GM04504 (cell line): ENCODE measurements around the gene NTMT2.
A peak's percentile ranks its signal among the peaks of the same experiment; 100 is the strongest.
"Not testable (repeated sequence)": the region's sequence is repeated elsewhere in the genome, so short reads cannot be mapped to it uniquely, and the experiment has no call there.

Experiments
- DNase-seq: peaks from one replicate; pipeline ENCODE4 v3.0.0-alpha.2; 2012; ENCODE audit warnings: low read depth

NTMT2 gene

GRCh38 chr1:170157820-170158219 is 12.1 kb downstream of the NTMT2 start:
- DNase-seq: no peak

DNA sequence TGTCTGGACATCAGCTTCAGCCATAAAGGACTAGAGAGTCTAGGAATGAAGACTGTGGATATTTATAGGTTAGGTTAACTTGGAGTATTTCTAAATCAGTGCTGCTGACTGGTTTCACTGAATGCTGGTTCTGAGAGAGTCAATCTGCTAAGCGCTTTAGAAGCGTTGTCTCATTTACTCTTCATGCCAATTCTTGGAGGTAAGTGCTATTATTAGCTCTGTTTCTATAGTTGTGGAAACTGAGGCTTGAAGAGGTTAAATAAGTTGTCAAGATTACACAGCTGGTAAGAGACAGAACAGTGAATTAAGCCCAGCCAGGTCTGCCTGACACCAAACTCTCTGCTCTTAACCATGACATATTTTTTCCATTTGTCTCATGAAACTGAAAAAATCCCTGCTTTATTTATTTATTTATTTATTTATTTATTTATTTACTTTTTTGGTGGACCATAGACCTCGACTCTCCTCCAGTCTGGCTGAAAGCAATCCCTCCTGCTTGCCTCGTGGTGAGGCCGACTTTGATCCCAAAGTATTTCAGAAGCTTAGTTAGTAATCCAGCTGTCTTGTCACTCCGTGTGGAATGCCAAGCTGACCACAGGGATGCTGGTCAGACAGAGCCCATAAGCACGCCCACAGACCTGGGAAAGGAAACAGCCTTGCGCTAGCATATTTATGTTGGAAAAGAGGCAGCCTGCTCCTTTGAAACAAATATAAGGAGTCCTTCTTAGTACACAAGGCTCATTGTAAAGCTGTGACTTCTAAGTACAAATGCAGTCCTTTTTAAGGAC is 16.9 kb downstream of the NTMT2 start:
- DNase-seq: peak; percentile 79

GRCh38 chr1:170164103-170164763 is 18.5 kb downstream of the NTMT2 start:
- no peak for DNase-seq

DNA sequence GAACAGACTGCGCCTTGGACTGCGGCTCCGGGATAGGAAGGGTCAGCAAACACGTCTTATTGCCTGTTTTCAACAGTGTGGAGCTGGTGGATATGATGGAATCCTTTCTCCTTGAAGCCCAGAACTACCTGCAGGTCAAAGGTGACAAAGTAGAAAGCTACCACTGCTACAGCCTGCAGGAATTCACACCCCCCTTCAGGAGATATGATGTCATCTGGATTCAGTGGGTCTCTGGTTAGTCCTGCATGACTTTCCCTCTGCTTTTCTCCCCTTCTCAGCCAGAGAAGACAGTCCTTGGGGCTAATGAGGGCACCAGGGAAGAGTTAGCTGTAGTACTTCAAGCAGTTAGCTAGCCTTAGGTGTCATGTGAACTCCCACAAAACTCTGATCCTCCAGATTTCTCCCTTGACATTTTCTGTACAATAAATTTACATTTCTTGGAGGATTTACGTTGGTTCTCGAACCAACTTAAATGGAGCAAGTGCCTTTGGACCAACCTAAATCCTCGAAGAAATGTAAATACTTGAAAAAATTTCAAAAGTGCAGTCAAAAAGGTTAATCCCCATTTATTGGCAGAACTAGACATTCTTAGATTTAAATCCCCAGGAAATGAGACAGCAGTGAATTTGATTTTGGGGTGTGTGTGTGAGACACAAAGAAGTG is 20.9 kb downstream of the NTMT2 start:
- no peak for DNase-seq

DNA sequence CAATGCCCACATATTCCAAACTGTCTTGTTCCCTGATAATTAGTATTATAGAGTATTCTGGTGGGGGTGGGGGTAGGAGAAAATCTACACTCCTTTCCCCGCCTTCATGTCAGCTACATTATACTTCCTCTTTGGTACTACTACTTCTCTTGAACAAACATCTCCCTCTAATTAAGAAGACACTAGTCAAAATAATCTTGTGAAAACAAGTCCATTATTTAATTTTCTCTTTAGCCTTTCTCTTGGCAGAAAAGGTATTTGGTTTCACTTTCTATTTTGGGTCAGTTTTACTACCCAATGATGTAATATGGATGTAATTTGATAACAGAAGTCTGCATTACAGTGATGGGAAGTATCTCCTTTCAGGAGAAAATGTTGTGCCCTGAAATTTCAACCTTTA is 22.5 kb downstream of the NTMT2 start:
- peak; percentile 24 for DNase-seq

DNA sequence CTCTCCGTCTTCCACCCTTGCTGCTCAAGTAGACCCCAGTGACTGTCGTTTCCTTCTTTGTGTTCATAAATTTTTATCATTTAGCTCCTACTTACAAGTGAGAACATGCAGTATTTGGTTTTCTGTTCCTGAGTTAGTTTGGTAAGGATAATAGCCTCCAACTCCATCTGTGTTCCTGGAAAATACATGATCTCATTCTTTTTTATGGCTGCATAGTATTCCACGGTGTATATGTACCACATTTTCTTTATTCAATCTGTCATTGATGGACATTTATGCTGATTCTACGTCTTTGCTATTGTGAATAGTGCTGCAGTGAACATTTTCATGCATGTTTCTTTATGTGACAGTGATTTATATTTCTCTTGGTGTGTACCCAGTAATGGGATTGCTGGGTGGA is 24.8 kb downstream of the NTMT2 start:
- DNase-seq: not testable (repeated sequence)

GRCh38 chr1:170174395-170174794 is 28.6 kb downstream of the NTMT2 start:
- DNase-seq: no peak

DNA sequence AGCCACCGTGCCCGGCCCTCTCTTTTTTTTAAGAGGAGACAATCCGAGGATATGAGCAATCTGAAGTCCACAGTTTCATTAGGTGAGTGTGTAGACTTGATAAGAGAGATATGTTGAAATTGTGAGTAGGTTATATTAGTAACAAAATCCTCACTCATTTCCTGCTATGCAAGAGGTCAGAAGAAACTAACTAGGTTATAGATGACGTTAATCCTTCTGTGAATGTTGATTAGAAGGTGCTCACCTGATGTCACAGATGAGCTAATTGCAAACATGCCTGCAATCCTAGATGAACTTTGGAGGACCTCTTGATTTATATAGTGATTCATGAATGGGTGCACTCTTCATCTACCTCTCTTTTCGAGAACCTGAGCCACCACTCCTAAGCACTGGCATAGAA is 29.3 kb downstream of the NTMT2 start:
- no peak for DNase-seq

DNA sequence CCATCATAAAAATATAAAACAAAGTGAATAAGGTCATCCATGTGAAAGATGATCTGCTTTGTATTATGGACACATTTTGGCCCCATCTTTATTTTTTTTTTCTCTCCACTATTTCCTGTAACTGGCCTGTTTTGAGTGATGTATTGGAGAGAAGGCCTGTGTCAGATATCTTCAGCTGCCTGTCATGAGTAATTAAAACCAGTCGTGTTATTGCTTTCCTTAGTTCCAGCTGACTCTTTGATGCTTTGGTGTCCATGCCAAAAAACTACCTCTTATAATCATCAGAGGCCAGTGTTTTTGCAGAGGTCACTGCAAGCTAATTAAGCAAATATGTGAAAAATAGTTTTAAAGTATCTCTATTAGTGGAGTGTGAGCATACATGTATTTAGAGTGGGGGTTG is 29.7 kb downstream of the NTMT2 start:
- DNase-seq: no peak

DNA sequence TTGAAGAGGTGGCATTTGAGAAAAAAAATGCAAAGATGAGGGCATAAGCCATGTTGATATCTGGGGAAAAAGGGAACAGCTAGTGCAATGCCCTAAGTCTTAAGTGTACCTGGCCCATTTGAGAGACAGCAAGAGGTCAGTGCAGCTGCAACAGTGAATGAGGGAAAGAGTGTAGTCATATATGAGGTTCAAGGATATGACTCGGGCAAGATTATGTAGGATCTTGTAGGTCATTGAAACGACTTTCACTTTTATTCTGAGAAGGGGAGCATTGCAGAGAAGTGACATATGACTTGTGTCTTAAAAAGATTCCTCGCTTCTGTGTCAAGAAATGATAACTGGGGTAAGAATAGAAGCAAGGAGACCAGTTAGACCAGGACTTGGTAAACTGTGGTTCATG is 31.0 kb downstream of the NTMT2 start:
- no peak for DNase-seq

DNA sequence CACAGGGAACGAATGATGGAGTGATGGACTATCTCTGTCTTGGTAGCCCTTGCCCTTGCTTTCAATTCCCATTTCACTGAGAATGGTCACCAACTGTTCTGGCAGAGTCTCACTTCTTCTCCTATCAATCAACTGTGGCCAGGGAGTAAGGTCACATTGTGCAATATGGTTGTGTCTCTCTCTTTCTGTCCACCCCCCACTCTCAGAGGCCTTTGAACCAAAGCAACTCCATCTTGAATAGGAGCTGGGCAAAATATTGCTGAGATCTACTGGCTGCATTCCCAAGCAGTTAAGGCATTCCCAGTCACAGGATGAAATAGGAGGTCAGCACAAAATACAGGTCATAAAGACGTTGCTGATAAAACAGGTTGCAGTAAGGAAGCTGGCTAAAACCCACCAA is 36.7 kb downstream of the NTMT2 start:
- no peak for DNase-seq

DNA sequence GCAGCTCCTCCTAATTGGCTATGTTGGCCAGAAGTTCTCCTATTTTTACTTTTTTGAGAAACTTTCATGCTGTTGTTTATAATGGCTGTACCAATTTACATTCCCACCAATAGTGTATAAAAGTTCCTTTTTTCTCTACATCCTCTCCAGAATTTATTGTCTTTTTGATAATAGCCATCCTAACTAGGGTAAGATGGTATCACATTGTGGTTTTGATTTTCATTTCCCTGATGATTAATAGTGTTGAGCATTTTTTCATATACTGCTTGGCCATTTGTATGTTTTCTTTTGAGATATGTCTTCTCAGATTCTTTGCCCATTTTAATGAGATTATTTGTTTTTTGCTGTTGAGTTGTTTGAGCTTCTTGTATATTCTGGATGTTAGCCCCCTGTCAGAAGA is 46.8 kb downstream of the NTMT2 start:
- no peak for DNase-seq

- no peak for DNase-seq
Observed at GRCh38 chr1:170194451-170194850, 48.7 kb downstream of the NTMT2 start.

DNA sequence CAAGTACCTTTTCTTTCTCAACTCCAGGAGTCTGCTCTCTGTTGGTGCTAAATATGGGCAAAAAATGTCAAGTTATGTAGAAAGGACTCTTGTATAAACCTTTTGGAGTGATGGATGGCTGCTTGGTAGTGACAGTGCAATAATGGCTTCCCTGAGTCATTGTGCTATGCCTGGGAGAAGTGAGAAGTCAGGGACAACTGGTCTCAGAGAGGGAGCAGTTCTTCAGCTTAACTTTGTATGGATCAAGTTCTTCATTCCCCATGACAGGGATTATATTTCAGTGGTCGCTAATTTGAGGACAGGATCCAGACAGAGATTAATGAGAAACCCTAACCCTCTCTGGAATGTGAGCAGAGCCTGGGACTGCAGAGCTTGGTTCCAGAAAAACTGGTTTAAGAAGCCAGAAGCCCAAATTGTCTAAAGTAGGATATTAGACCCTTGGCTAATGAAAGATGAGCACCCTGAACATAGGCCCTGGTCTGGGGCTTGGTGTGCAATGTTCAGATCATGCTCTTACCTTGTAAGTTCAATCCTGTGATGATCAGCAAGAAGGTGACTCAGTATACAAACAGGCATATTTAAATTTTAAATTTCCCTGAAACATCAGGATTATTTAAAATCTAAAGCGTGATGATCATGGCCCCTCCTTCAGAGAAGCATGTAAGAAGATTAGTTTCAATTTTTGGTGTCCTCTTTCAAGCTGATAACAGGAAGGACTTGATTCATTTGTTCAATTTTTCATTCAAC is 50.9 kb downstream of the NTMT2 start:
- DNase-seq: no peak

DNA sequence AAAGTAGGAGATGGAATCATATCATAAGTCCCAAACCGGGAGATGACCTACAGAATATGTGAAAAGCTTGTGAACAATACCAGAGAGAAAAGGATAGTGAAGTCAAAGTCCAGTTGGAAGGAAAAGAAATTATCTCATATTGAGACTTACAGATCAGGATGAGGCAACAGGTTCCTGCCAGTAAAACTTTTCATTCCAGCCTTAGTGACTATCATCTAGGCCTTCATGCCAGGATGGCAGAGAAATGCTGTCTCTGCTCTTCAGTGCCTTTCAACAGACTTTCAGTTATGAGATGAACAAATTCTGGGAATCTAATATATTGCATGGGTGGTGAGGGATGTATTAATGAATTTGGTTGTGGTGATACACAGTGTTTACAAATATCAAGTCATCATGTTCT is 52.3 kb downstream of the NTMT2 start:
- no peak for DNase-seq

GRCh38 chr1:170198584-170198983 is 52.8 kb downstream of the NTMT2 start:
- no peak for DNase-seq

DNA sequence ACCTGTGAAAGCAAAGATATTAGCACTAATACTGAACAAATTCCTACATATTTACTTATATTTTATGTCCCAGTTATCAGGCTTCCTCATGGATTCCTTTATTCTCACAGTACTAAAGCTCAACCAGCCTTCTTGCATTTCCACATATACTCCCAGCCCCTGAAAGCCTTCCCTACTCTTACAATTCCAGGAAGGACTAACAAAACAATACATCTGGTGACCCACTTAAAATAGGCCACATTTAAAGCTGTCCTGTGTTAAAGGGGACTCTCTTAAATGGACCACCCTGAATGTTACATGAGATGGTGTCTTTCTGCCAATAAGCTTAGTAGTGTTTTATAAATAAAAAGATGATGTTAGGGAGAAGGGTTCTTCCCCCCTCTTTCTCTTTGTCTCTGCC is 54.4 kb downstream of the NTMT2 start:
- no peak for DNase-seq

DNA sequence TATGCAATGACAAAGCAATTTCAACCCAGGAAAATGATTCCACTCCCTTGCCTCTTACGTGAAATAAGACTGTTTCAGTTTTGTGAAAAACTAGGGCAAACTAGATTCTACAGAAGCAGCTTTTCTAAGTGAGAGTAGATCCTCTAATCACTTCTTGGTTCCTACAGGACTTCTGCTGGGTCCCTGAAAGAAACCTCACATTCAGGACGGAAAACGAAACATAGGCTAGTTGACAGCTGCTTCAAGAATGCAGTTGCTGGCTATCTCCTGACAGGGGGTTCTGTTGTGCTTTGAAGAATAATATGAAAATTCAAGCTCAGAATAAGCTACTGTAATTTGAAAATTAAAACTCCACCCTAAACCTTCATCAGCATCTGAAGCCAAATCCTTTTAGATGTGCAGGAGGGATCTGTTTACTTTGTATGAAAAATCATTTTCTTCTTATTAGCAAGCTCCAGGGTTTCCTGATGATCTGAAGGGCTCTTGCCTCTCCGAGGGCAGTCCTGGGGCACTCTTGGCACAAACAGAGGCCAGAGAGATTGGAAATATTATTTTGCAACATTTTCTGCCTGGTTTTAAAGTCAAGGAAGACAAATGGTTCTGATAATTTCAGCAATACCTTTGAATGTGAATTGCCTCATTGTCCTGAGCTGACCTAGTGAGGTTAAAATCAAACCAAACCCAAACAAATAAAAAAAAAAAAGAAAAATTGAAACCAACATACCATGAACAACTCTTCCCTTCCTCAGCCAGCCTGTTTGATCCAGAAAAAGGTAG is 55.0 kb downstream of the NTMT2 start:
- no peak for DNase-seq

DNA sequence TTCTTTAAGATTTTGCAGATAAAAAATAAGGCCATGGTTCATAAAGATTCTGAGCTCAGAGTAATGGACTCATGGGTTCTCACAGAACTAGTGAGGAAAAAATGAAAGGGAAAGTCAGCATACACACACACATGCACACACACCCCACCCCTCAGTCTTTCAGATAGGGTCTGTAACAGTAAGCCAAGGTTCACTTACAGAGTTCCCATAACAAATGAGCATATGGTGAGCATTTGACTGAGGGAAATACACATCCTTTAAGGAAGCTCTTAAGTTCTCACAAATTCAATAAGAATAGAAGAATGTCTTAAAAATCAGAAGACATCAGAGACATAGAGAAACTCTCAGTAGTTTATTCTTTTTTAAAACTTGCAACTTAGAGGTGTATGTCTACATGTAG is 57.9 kb downstream of the NTMT2 start:
- DNase-seq: no peak

DNA sequence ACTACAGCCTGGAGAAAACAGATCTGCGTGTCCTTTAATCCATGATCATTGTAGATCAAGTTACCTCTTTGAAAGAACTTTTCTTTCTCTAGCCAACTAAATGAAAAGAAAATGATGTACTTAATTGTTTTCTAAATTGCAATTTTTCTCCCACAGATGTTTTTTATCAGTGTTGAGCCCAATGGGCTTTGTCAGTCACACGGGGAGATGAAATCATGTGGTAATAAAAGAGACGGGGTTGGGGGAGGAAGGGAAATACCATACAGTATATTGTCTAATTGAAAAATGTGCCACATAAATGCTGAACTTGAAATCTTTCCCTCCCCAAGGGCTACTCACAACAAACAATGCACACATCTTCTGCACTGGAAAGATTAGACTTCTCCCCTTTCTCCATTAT is 58.4 kb downstream of the NTMT2 start:
- DNase-seq: no peak

GRCh38 chr1:170205301-170205700 is 59.5 kb downstream of the NTMT2 start:
- no peak for DNase-seq

- DNase-seq: no peak
Observed at GRCh38 chr1:170209125-170209524, 63.4 kb downstream of the NTMT2 start.
